Activated T-helper 9 cell treated with anti-CD3 and anti-CD28 coated beads, Interleukin-2, amount 50 U/mL, for 16 hours (primary cell): ENCODE data around the gene TSPAN13.
"Not testable (repeated sequence)": the region's sequence is repeated elsewhere in the genome, so short reads cannot be mapped to it uniquely, and the experiment has no call there.

Source experiments
- DNase-seq: peaks from one replicate; pipeline ENCODE4 v3.0.0-alpha.2; 2020; ENCODE audit warnings: low read depth

The TSPAN13 gene

GRCh38 chr7:16740996-16741395, 12.6 kb upstream of the TSPAN13 start:
- DNase-seq = no peak

- no peak for DNase-seq
Measured at GRCh38 chr7:16741676-16742075, 11.9 kb upstream of the TSPAN13 start.

GRCh38 chr7:16742547-16742946, 11.0 kb upstream of the TSPAN13 start:
- DNase-seq = no peak

DNA sequence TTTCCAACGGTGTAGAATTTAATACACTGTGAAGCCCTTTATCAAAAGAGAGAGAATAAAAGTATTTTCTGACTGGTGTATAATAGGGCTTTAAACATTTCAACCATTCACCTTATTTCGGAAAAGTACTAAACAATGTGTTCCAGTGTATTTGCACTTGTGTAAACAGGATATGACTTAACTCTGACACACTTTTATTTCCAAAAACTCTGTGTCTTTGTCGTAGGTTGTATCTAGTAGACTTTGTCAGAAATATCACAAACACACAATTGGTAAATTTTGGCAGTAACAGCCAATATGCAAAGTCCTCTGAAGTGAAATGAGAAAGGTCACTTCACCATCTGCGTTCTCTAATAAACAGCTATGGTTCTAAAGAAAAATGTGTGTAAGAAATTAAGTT, 10.3 kb upstream of the TSPAN13 start:
- DNase-seq = no peak

DNA sequence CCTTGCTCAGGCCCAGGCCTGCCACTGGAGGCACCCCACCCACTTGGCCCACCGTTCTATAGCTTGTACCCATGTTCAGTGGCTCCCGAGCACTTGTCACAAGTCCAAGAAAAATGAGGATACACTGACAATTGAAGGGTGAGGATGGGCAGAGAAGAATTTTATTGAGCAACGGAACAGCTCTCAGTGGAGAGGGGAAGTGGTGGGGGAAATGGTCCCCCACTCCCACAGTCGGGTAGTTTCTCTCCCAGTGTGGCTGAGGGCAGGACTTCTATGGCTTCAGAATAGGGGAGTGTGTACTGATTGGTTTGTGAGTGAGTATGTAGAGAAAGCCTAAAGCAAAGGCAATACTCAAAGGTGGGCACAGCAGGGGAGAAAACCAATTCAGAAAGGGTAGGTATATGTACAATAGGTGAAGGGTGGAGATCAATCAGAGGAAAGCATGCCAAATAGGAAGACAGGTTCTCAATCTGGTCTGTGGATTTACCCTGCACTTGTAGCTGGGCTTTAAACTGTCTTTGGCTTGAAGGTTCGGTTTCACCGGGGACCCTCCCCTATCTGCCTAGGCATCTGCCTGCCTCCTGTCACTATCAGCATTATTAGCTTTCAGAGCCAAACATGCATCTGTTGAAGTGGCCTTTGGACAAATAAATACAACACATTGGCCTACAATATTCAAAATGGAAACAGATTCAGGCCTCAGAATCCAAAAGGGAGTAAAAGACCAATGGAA, 8.9 kb upstream of the TSPAN13 start:
- no peak for DNase-seq

GRCh38 chr7:16745645-16746044, 7.9 kb upstream of the TSPAN13 start:
- no peak for DNase-seq

- no peak for DNase-seq
Measured at GRCh38 chr7:16747102-16747501, 6.5 kb upstream of the TSPAN13 start.

DNA sequence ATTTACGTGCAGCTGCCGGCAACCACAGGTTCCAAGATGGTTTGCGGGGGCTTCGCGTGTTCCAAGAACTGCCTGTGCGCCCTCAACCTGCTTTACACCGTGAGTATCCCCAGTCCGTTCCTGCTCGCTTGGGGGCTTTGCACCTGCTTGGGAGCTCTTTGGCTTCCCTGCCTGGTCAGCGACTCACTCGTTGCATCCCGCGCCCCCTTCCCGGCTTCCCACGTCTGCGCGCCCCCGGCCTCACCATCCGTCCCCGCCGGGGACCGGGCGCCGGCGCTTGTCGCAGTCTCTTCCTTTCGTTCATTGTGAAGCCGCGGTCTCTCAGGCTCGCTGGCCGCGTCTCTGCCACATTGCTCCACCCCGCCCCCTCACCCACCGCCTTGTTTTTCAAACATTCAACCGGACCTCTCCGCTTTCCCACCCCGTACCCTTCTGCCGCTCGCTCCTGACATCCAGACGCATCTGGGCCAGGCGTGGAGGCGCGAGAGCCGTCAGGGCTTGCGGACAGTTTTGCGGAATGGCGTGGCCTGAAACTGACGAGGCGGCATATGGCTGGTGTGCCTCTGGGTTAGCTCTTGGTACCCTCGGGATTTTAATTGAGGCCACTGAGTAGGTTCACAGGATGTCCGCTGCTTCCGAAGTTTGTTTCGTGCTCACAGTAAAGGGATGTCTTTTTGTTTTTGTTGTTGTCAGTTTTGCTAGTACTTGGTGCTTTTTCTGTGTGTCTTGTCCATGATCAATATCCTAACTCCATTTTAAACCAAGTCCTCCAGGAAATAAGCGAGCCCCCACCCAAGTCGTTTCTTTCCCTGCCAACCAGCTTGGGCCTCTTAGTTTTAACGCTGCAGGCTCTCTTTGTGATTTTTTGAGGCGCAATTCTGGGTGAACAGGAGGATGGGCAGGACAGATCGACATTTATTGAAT, 639 bp downstream of the TSPAN13 start:
- DNase-seq = no peak

DNA sequence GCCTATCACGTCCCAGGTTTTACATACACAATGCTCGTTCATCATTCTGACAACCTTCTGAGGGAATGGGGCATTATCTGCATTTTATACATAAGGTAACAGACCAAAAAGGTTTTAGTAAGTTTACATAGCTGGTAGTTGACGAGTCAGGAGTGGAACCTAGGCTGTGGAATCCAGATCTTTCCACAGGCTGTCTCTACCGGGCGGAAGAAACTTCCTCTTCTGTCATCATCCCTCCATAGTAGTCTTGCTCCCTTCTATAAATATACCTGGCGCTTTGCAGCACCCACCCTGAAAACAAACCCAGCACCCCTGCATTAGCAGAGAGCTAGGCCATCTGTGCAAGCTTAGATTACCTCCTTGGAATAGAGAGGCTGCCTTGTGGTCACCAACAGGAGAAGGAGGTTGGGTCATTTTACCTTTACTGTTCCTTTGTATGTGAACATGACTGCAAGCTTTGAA, 1.3 kb downstream of the TSPAN13 start:
- no peak for DNase-seq

DNA sequence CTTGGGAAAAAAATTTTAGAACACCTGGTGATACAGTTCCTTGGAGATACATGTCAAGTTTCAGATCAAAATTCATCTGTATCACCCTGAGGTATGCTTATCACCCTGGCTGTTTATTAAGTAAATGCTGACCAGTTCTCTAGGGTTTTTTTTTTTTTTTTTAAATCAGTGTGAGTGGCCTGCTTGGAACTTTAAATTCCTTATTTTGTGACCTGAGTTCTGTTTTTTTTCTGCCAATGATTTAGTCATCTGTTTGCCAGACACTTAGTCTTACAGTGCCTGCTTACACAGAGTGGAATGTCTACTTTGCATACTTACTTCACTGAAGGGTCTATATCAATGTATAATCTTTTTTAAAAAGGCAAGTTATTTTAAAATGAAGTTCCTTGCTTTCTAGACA, 1.8 kb downstream of the TSPAN13 start:
- no peak for DNase-seq

DNA sequence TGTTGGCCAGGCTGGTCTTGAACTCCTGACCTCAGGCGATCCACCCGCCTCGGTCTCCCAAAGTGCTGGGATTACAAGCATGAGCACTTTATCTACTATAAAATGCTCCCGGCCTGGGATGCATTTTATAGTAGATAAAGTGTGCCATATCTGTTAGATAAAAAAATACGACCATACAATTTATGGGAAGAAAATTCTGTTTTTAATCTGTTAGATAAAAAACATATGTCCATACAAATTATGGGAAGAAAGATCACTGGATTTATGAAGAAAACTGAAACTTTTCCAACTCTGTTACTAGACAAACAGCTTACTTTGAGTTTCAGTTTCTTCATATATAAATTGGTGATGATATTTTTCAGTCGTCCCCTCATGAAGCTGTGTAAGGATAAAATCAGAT, 4.5 kb downstream of the TSPAN13 start:
- no peak for DNase-seq

- no peak for DNase-seq
Measured at GRCh38 chr7:16758631-16759611, 5.4 kb downstream of the TSPAN13 start.

- DNase-seq = no peak
Measured at GRCh38 chr7:16759840-16760239, 6.3 kb downstream of the TSPAN13 start.

DNA sequence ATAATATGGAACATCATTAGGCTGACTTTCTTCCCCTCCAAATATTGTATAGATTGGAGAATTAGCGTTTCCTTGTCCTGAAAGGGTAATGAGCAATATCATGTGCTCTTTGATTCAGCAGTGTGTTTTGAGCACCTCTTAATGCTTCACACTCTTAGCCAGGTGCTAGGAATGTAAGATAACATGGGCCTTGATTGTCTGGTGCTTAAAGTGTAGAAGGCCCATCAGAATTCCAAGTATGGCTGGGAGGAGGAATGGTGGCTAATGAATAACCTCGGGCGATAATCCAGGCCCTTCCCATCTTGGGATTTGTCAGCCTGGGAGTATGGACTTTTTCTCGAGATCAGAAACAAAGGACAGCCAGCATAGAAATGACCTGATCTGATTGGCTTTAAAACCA, 8.6 kb downstream of the TSPAN13 start:
- no peak for DNase-seq

DNA sequence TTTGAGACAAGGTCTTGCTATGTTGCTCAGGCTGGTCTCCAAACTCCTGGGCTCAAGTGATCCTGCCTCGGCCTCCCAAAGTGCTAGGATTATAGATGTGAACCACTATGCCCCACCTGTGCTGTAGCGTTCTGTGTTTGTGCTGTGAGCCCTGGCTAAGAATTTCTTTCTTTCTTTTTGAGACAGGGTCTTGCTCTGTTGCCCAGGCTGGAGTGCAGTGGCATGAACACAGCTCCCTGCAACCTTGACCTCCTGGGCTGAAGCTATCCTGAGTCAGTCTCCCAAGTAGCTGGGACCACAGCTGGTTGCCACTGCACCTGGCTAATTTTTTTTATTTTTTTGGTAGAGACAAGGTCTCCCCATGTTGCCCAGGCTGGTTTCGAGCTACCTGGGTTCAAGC, 11.4 kb downstream of the TSPAN13 start:
- no peak for DNase-seq

DNA sequence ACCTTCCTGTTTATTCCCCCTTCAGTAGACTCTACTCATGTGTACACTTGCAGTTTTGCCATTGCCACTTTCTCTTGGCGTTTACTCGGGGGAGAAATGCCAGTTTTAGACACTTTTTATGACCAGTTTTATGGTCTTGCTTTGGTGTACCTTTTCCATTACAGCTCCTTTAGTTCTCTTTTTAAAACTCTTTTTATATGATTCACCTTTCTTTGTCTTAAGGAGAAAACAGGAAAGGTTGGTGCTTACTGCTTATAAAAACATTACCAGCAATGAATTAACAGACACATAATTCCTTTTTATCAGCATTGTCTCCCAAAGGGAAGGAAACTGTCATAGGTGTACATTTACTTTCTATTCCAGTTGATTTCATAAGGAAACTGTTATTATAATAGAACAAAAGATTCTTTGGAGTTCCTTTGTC, 11.9 kb downstream of the TSPAN13 start:
- DNase-seq = no peak

- DNase-seq = not testable (repeated sequence)
Measured at GRCh38 chr7:16769994-16770393, 16.4 kb downstream of the TSPAN13 start.

DNA sequence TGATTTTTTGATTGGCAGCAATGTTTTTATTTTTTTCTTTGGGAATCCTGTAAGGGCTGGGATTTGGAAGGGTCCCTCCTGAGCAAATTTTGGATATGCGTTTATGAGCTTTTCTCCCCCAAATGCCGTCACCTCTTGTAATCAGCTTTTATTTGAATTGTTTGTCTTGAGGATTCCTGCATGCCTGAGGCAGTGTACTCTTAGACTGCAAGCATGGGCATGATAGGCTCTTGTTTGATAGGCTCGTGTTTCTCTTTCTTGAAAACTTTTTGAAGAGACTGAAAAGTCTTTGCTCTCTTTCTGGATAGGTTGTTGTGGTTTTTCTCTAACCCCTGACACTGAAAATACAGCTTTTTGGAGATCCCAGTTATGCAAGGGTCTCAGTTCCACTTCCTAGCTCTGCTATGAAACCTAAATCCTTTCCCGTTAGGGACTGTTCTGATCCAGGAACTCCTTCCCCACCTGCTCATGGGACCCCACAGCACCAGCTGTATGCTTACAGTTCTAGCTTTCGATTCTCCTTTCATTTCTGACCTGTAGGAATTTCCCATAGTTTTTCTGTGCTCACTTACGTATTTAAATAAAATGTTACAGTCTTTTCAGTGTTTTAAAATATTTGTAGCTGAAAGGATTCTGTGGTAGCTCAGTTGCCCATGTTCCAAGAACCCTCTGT, 17.2 kb downstream of the TSPAN13 start:
- DNase-seq = no peak

GRCh38 chr7:16773326-16773725, 19.8 kb downstream of the TSPAN13 start:
- DNase-seq = no peak

DNA sequence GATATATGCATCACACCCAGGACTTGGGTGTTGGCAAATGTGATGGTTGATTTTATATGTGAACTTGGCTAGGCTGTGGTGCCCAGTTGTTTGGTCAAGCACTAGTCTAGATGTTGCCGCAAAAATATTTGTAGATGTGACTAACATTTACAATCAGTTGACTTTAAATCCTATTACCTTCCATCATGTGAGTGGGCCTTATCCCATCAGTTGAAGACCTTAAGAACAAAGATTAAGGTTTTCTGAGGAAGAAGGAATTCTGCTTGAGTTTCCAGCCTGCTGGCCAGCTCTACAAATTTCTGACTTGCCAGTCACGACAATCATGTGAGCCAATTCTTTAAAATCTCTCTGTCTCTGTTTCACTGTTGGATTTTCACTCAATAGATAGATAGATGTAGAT, 20.3 kb downstream of the TSPAN13 start:
- no peak for DNase-seq

DNA sequence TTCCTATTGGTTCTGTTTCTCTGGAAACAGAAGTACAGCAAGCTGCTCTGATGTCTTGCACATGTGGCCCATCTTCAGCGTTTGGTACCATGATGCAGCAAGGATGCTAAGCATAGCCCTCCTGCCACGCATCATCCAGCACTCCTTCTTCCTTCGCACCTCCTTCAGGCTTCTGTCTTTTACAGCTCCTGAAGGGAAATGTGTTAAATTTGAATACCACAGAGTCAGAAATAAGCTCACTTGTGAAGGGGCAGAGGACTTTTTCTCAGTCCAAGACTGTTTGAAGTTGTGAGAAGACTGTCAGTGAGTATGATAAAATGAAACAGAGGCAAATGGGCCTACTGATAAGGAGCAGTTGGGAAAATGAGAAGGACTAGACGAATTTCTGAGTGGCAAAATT, 20.7 kb downstream of the TSPAN13 start:
- DNase-seq = no peak
